Smooth muscle cell (in vitro differentiated cells): ENCODE data around the gene POU5F1. TPM values are rescaled to one million over a fixed set of nuclear protein-coding genes. Genes with fewer than 3 reads are reported as not detected.
"Not testable (repeated sequence)": the region's sequence is repeated elsewhere in the genome, so short reads cannot be mapped to it uniquely, and the experiment has no call there.

Source experiments
- DNase-seq: peaks from one replicate; lab custom pipeline; 2025; ENCODE audit not compliant: unreplicated experiment; lab: John Stamatoyannopoulos, UW
- H2AFZ ChIP-seq: fragments of 200-600 bp; sonication (generic); 2 replicates; pipeline ENCODE4 v1.6.0; 2016; ENCODE audit warnings: antibody characterized with exemption, low read depth, mild to moderate bottlenecking
- H3F3A ChIP-seq: fragments of 200-600 bp; sonication (generic); 2 replicates; pipeline ENCODE4 v1.6.0; 2017; ENCODE audit warnings: antibody characterized with exemption, low read depth
- H3K27ac ChIP-seq: fragments of 200-600 bp; sonication (generic); 2 replicates; pipeline ENCODE4 v1.5.1; 2016; ENCODE audit warnings: low read depth, mild to moderate bottlenecking
- H3K27me3 ChIP-seq: fragments of 200-600 bp; sonication (generic); 2 replicates; pipeline ENCODE4 v1.6.1; 2016; ENCODE audit warnings: low read depth, mild to moderate bottlenecking
- H3K36me3 ChIP-seq: fragments of 200-600 bp; sonication (generic); 2 replicates; pipeline ENCODE4 v1.5.1; 2016; ENCODE audit warnings: low read depth
- H3K4me1 ChIP-seq: fragments of 200-600 bp; sonication (generic); 2 replicates; pipeline ENCODE4 v1.5.1; 2016; ENCODE audit warnings: low read depth
- H3K4me2 ChIP-seq: fragments of 200-600 bp; sonication (generic); 2 replicates; pipeline ENCODE4 v1.6.0; 2016; ENCODE audit warnings: mild to moderate bottlenecking
- H3K4me3 ChIP-seq: fragments of 200-600 bp; sonication (generic); 2 replicates; pipeline ENCODE4 v1.5.1; 2016; ENCODE audit warnings: mild to moderate bottlenecking
- H3K79me2 ChIP-seq: fragments of 200-600 bp; sonication (generic); 2 replicates; pipeline ENCODE4 v1.6.0; 2016; ENCODE audit warnings: low read depth, mild to moderate bottlenecking
- H3K9ac ChIP-seq: fragments of 200-600 bp; sonication (generic); 2 replicates; pipeline ENCODE4 v1.6.0; 2016; ENCODE audit warnings: low read depth
- H3K9me3 ChIP-seq: fragments of 200-600 bp; sonication (generic); replicated peaks from 2 replicates; pipeline ENCODE4 v1.5.1; 2016; ENCODE audit warnings: low read depth
- H4K20me1 ChIP-seq: fragments of 200-600 bp; sonication (generic); 2 replicates; pipeline ENCODE4 v1.6.0; 2016; ENCODE audit warnings: low read depth
- WGBS: methylation state at CpG from one replicate; pipeline ENCODE4 v1.1.7; 2016; ENCODE audit warnings: low lambda C conversion rate; 5-methylcytosine and 5-hydroxymethylcytosine counted together
- polyA plus RNA-seq: library from polyadenylated mRNA; unstranded; fragments of >200 nt; fragmentation: Nextera tagmentation; extraction: Ambion mirVana; gene quantifications from 2 replicates; pipeline ENCODE4 v1.2.1, GENCODE V29; 2016
- total RNA-seq: library from RNA; depleted of rRNA; stranded (reverse); fragments of >200 nt; gene quantifications from 2 replicates; pipeline ENCODE4 v1.2.3, GENCODE V29; 2014
- TF ChIP-seq, protein P1 (sequence below): fragments of 200-600 bp; sonication (generic); IDR thresholded peaks from 2 replicates; pipeline ENCODE4 v1.5.1; 2017; ENCODE audit warnings: borderline replicate concordance, mild to moderate bottlenecking, antibody characterized with exemption; ENCODE audit not compliant: insufficient read depth, poor library complexity, severe bottlenecking

Gene POU5F1
- total and polyA plus RNA-seq, 2 experiments from 2014 or later = not detected

DNA sequence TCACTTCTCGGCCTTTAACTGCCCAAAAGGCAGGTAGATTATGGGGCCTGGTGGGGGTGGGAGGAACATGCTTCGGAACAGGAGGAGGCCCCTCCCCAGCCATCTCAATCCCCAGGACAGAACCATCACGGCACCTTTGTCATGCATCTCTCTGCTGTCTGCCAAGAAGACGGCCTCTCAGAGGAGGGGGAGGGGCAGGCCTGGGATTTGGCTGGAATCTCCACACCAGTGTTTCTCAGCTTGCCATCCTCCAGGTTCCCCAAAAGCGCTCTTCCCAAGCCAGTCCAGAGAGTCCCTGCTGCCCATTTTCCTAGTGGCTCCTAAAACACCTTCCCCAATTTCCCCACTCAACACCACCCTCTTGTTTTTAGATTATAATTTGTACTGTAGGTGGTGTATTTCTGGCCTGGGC, 2.5 kb upstream of the POU5F1 start:
- no peak overlapping the region for H3K27ac ChIP-seq
- WGBS = 62% methylated on average over 5 of the region's 5 CpGs
- H3K4me2 ChIP-seq = no peak overlapping the region
- no peaks in the 10 kb centered on the region for H3K9me3 ChIP-seq
- no peak overlapping the region for H3K9ac ChIP-seq
- H2AFZ ChIP-seq = no peak overlapping the region
- no peaks in the 10 kb centered on the region for H4K20me1 ChIP-seq
- no peak overlapping the region for H3K4me3 ChIP-seq
- no peaks in the 10 kb centered on the region for H3K79me2 ChIP-seq
- H3F3A ChIP-seq = no peaks in the 10 kb centered on the region
- no peak for DNase-seq
- H3K27me3 ChIP-seq = peaks cover 27% of the 10 kb centered on the region
- TF ChIP-seq, protein P1, sequence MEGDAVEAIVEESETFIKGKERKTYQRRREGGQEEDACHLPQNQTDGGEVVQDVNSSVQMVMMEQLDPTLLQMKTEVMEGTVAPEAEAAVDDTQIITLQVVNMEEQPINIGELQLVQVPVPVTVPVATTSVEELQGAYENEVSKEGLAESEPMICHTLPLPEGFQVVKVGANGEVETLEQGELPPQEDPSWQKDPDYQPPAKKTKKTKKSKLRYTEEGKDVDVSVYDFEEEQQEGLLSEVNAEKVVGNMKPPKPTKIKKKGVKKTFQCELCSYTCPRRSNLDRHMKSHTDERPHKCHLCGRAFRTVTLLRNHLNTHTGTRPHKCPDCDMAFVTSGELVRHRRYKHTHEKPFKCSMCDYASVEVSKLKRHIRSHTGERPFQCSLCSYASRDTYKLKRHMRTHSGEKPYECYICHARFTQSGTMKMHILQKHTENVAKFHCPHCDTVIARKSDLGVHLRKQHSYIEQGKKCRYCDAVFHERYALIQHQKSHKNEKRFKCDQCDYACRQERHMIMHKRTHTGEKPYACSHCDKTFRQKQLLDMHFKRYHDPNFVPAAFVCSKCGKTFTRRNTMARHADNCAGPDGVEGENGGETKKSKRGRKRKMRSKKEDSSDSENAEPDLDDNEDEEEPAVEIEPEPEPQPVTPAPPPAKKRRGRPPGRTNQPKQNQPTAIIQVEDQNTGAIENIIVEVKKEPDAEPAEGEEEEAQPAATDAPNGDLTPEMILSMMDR = no peak
- H3K36me3 ChIP-seq = no peaks in the 10 kb centered on the region
- peaks cover 6% of the 10 kb centered on the region for H3K4me1 ChIP-seq

DNA sequence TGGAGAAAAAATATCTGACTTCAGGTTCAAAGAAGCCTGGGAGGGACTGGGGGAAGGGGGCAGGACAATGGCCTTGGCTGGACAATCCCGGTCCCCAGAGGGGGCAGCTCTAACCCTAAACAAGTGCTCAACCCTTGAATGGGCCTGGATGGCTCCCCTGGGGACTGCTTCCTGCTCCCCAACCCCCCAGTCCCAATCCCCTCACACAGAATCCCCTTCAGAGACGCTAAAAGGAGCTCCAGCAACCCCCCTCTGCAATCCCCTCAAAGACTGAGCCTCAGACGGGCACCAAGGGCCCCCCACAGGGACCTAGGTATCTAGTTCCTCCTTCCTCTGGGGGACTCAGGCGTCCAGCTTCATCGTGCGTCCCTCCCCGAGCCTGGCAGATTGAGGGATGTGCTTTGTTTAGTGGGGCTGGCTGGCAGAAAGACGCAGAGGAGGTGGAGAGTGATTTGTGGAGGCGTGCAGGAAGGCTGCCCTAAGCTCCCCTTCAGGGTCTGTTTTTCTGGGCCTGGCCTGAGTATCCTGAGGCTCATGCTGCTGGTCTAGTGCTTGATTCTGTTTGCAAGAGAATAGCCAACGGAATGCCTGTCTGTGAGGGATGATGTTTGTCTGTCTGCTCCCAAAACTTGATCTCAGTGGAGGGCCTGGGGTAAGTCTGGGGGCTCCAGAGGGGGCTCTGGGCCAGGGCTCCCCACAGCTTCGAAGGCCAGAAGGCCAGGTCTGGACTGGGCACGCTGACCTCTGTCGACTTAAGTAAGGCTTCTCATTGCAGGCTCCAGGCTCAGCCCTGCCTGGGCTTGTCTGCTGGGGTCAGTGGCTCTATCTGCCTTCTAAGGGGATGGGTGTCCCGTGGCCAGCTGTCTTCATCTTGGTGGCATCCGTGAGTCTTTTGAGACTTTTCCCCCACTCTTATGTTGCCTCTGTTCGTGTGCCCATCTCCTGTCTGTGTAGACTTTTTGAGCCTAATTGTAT, 1.7 kb upstream of the POU5F1 start:
- Histone ChIP-seq H3K79me2 (no peaks in the 10 kb centered on the region), H3K9me3 (no peaks in the 10 kb centered on the region), H3K36me3 (no peaks in the 10 kb centered on the region), H3K27ac (no peak overlapping the region), H3K4me3 (no peak overlapping the region), H3F3A (no peaks in the 10 kb centered on the region), H3K4me1 (peaks cover 6% of the 10 kb centered on the region), H3K9ac (no peak overlapping the region), H2AFZ (no peak overlapping the region), H3K4me2 (no peak overlapping the region), H3K27me3 (peaks cover 27% of the 10 kb centered on the region), H4K20me1 (no peaks in the 10 kb centered on the region)
- TF ChIP-seq, protein P1 = no peak
- WGBS = 36% methylated on average over 16 of the region's 16 CpGs
- no peak for DNase-seq

DNA sequence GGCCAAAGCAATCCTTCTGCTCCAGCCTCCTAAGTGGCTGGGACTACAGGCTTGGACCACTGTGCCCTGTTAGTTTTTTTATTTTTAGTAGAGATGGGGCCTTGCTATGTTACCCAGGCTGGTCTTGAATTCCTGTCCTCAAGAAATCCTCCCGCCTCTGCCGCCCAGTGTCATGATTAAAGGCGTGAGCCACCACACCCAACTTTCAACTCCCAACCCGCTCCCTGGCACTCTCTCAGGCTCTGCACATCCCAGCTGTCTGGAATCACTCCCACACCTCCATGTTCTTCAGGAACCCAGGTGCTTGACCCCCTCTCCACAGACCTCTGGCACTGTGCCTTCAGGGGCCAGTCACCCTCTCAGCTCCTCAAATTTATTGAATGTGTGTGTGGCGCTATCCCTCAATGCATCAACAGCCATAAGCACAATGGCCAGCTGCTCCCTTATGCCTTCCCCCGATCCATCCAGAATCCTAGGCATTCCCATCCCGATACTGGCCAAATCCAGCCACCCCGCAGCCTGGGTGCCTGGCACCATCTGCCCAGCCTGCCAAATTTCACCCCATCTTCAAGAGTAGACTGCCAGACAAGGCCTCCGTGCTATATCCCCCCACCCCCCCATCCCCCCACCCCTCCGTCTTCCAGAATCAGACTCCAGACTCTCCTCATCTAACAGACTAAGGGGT, 647 bp upstream of the POU5F1 start:
- no peaks in the 10 kb centered on the region for H3K36me3 ChIP-seq

DNA sequence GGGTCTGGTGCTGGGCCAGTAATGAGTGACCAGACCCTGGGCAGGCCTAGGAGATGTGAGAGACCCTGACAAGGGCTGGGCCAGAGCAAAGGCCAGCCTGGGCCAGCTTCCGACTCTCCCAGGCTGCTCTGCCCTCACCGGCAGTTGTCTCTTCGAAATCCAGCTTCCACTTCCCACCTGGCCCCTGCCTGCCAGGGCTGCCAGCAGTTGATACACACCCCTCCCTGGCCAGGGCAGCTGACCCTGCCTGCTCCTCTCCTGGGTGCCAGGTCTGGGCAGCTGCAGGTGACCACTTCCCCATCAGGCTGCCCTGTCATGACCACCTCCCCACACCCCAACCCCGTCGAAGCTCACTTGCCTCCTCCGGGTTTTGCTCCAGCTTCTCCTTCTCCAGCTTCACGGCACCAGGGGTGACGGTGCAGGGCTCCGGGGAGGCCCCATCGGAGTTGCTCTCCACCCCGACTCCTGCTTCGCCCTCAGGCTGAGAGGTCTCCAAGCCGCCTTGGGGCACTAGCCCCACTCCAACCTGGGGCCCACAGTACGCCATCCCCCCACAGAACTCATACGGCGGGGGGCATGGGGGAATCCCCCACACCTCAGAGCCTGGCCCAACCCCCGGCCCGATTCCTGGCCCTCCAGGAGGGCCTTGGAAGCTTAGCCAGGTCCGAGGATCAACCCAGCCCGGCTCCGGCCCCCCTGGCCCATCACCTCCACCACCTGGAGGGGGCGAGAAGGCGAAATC, 453 bp downstream of the POU5F1 start:
- WGBS = 40% methylated on average over 22 of the region's 23 CpGs

More for the DNA sequence above, 647 bp upstream of the POU5F1 start:
- no peak for DNase-seq
- H3K9ac ChIP-seq = no peak overlapping the region
- H4K20me1 ChIP-seq = no peaks in the 10 kb centered on the region
- H3K27ac ChIP-seq = no peak overlapping the region
- TF ChIP-seq, protein P1 = no peak
- peaks cover 27% of the 10 kb centered on the region for H3K27me3 ChIP-seq
- no peaks in the 10 kb centered on the region for H3K79me2 ChIP-seq
- no peaks in the 10 kb centered on the region for H3F3A ChIP-seq
- H3K4me3 ChIP-seq = no peak overlapping the region
- H3K4me1 ChIP-seq = peaks cover 6% of the 10 kb centered on the region
- no peak overlapping the region for H3K4me2 ChIP-seq
- H3K9me3 ChIP-seq = no peaks in the 10 kb centered on the region
- H2AFZ ChIP-seq = no peak overlapping the region
- 77% methylated on average over 10 of the region's 10 CpGs for WGBS

More for the DNA sequence above, 453 bp downstream of the POU5F1 start:
- H3K9ac ChIP-seq, DNase-seq, H3K4me2 ChIP-seq, H3F3A ChIP-seq, H3K4me3 ChIP-seq, H3K36me3 ChIP-seq, H4K20me1 ChIP-seq, H3K4me1 ChIP-seq, H3K27ac ChIP-seq, H2AFZ ChIP-seq, H3K79me2 ChIP-seq, H3K9me3 ChIP-seq: not testable (repeated sequence)
- peaks cover 27% of the 10 kb centered on the region for H3K27me3 ChIP-seq
